ENCODE results near the gene LIM2.

LIM2 gene

DNA sequence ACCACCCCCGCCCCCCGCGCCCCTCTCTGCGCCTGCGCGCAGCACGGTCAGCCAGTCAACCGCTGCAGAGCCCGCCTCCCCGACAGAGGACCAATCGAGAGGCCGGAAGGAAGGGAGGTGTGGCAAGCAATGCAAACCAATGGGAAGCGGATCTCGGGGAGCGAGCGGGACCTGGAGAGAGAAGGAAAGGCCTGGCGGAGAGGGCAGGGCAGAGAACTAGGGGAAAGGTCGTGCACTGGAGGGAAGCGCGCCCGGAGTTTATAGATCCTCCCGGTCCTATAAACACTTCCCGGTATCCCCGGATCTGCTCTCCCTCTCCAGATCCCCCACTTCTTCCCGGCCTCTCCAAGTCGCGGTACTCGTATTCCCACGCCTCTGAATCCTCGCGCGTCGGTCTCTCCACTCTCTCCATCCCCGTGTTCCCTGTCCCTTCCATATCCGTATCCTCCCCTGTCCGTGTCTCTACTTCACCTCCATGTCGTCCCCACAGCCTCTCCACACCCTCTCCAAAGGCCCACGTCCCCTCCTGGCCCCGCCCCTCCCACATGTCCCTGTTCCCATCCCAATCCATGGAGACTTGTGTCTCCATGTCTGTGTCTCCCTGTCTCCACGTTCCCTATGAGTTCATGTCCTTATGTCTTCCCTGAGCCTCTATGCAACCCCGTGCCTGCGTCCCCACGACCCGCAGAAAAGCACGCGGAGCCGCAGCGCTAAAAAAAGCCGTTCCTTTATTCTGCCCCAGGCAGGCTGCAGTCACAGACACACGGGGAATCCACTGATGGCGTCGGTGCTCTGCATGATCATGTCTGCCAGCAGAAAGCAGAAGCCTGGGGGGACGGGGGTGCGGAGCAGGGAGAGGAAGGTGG lies 21.2 kb downstream of the LIM2 start:
- FAIRE-seq (peak; percentile 43), DNase-seq (ENCODE audit: low spot score) (peak; percentile 93)

- DNase-seq (ENCODE audit: low spot score) (no peak), FAIRE-seq (no peak)
Observed at GRCh38 chr19:51365965-51366388, 21.8 kb downstream of the LIM2 start, which contains the start of gene ETFB. Gene ETFB (minus strand): TSS chr19:51366388. CDS start chr19:51366326, 62 bp downstream.

DNA sequence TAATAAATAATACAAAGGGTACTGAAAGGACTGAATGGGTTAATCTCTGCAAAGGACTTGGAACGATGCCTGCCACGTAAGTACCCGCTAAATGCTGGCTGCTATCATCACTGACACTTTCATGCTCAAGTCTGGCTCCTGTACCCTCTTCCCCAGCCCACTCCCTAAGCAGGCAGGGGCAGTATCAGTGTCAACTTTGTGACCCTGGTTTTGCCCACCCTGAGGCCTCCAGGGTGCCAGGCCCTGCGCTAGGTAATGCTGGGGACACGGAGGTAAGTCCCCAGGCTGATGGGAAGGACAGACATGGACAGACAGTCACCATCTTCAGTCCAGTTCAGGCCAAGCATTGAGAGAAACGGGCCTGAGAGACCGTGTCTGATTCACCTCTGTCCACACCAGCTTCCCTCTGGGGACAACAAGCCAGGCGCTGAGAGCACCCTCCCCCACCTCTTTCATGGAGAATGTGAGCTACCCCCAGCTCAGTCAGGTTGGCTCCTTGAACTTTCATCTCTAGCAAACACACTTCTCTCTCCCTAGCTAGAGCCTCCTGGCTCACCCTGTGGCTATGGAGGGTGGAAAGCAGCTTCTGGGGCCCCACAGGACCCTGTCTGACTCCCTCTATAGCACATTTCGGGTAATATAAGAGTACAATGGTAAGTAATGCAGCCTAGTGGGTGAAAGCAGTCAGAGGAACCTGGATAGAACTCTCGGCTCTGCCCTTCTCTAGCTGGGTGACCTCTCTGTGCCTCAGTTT lies 22.4 kb downstream of the LIM2 start:
- FAIRE-seq: no peak

DNA sequence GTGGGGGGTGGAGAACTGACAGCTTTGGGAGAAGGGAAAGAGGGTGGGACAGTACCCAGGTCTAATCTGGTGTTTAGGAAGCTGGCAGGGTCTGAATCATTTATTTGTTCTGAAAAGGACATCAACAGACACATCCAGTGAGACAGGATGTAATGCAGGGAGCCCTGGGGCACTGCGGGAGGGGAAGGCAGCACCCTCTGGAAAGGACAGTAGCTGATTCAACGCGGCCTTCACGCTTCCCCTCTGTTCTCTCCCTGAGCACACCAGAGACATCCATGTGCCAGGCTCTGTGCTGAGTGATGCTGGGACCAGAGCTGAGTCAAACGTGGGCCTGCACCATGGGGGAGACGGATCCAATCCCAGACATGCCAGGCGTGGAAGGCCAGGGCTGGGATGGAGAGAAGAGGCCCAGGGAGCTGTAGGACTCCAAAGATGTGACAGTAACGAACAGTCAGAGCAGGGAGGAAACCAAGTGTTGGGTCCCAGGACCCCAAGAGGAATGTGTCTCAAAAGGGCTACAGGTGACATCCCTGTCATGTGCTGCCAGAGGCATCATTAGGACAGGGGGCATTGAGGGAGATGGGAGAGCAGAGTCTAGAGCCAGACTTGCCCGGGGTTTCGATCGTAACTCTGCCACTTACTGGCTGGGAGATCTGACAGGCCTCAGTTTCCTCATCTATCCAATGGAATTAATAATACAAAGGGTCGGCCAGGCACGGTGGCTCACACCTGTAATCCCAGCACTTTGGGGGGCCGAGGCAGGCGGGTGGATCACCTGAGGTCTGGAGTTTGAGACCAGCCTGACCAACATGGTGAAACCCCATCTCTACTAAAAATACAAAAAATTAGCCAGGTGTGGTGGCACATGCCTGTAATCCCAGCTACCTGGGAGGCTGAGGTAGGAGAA lies 23.3 kb downstream of the LIM2 start:
- DNase-seq (ENCODE audit: low spot score) (no peak), FAIRE-seq (no peak)

More for the DNA sequence above, 22.4 kb downstream of the LIM2 start:
- DNase-seq (ENCODE audit: low spot score): peak; percentile 42

DNA sequence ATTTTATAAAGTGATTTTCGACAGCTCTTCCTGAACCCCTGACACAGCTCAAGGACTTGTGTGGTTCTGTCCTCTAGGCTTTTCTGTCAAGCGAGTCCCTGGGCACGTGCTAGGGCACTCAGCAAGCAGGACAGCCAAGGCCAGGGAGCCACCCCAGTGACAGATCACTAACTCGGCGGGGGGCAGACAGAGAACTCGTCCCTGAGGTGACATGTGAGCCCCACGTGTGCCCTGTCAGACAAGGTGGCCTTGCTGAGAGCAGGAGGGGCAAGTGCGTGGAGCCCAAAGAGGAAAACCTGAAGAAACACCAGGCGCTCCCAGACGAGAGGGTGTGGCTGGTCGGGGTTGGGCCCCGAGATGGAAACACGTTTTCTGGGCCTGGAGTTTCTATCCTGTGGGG lies 26.5 kb downstream of the LIM2 start:
- DNase-seq (ENCODE audit: low spot score) (no peak), FAIRE-seq (no peak)

DNA sequence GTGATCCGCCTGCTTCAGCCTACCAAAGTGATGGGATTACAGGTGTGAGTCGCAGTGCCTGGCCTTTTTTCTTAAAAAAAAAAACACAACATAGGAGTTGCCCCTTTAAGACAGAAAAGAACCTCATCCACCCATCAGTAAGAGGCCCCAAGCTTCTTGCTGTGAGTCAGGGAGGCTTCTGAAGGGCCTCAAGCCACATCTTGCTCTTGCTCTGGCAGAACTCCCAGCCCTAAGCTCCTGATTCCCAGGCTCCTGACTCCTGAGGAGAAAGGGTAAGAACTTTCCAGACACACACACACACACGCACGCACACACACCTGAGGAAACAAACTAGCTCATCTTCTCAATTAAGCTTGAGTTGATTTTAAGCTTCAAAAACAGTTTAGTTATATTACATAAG lies 28.5 kb downstream of the LIM2 start:
- DNase-seq (ENCODE audit: low spot score): no peak
- FAIRE-seq: no peak

- FAIRE-seq (no peak), DNase-seq (ENCODE audit: low spot score) (no peak)
Observed at GRCh38 chr19:51357952-51358351, 29.8 kb downstream of the LIM2 start.

GRCh38 chr19:51356159-51356801 lies 31.5 kb downstream of the LIM2 start:
- FAIRE-seq: no peak

GRCh38 chr19:51354742-51355148 lies 33.0 kb downstream of the LIM2 start:
- DNase-seq (ENCODE audit: low spot score) (no peak), FAIRE-seq (no peak)

More at GRCh38 chr19:51356159-51356801, 31.5 kb downstream of the LIM2 start:
- no peak for DNase-seq (ENCODE audit: low spot score)

- DNase-seq (ENCODE audit: low spot score) (no peak), FAIRE-seq (no peak)
Observed at GRCh38 chr19:51354103-51354741, 33.6 kb downstream of the LIM2 start.

- DNase-seq (ENCODE audit: low spot score) (no peak), FAIRE-seq (no peak)
Observed at GRCh38 chr19:51352783-51353360, 34.9 kb downstream of the LIM2 start.

GRCh38 chr19:51351266-51351990 lies 36.3 kb downstream of the LIM2 start:
- FAIRE-seq (no peak), DNase-seq (ENCODE audit: low spot score) (no peak)

- DNase-seq (ENCODE audit: low spot score) (no peak), FAIRE-seq (no peak)
Observed at GRCh38 chr19:51347209-51347928, 40.4 kb downstream of the LIM2 start.

GRCh38 chr19:51346742-51347141 lies 41.0 kb downstream of the LIM2 start:
- DNase-seq (ENCODE audit: low spot score) (no peak), FAIRE-seq (no peak)

DNA sequence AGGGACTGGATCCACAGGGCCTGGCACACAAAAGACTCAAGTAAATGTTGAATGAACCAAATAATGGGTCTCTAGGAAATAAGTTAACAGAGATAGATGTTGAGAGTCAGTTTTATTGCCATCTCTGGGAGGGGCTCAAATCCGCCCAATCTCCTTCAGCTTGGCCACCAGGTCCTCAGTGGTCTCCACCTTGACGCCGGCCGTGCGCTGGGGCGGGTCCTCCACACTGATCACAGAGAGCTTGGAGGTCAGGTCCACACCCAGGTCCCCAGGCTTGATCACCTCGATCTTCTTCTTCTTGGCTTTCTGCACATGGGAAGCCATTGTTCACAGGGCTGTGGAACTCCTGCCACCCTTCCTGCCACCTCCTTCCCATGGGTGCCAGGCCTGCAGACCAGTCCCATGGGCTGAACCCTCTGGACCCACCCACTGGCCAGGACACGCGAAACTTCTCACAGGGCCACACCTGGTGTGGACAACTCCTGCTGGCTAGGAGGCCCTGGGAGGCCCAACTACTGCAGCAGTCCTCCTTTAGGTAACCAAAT lies 42.6 kb downstream of the LIM2 start:
- DNase-seq (ENCODE audit: low spot score) (no peak), FAIRE-seq (no peak)

DNA sequence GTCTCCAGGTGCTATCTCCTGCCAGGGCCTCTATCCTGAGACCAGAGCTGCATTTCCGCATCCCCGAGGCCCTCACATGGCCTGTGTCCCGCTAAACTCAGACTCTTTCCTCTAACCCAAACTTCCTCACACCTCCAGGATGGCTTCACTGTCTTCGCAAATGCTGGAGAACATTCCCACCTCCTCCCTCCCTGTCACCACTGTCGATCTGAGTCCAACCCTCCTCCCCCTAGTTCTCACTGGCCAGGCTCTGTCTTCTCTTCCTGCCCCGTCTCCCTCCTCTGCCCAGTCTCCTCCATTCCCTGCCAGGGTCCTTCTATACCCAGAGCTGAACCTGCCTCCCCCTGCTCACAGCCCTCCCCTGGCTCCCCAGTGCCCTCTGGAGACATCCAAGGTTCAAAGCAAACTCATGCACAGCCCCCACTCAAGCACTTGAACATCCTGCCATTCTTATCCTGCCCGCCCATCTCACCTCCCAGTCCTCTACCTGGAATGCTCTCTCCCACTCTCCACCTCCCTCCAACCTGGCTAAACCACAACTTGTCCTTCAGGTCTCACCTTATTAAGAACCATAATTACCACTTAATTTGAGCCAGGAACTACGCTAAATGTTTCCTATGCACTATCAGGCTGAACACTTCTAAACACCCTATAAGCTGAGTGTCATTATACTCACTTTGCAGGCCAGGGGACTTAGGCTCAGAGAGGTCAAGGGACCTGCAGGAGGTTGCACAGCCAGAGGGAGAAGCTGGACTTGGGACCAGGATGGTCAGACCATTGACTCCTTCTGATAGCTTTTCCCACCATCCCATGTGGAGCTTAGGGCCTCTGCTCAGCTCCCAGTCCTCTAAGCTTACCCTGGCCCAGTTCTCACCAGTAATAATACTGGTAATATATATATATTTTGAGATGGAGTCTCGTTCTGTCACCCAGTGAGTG lies 44.9 kb downstream of the LIM2 start:
- FAIRE-seq (no peak), DNase-seq (ENCODE audit: low spot score) (no peak)

GRCh38 chr19:51341976-51342580 lies 45.7 kb downstream of the LIM2 start, which contains the start of gene VSIG10L:
Gene VSIG10L (minus strand): TSS chr19:51342139. CDS start chr19:51342124, 15 bp downstream.
- no peak for DNase-seq (ENCODE audit: low spot score)
- FAIRE-seq: no peak
